SK-N-SH (cell line): Measurements from ENCODE around the gene DNAH14. TPM values are rescaled to one million over a fixed set of nuclear protein-coding genes. Genes with fewer than 3 reads are reported as not detected.

Experiments used
- CTCF ChIA-PET: fragments of 300-600, 350-600 bp; formaldehyde crosslinking; extraction: SDS; loops from one replicate; lab custom pipeline; 2021; lab: Yijun Ruan, JAX
- POLR2A ChIA-PET: fragments of 350-600 bp; sonication (Branson Sonifier 250); formaldehyde crosslinking; extraction: SDS; loops from one replicate; lab custom pipeline; 2020; ENCODE audit warnings: antibody characterized with exemption, inconsistent platforms; lab: Yijun Ruan, JAX
- DNase-seq: peaks from one replicate; pipeline ENCODE4 v3.0.0; 2012
- H2AFZ ChIP-seq: fragments of 200-600 bp; sonication (generic); 2 replicates; pipeline ENCODE4 v1.8.1; 2016; ENCODE audit warnings: antibody characterized with exemption, mild to moderate bottlenecking, low read depth
- H3F3A ChIP-seq: fragments of 200-600 bp; sonication (generic); replicated peaks from 2 replicates; pipeline ENCODE3; 2016; ENCODE audit warnings: antibody characterized with exemption, mild to moderate bottlenecking; ENCODE audit not compliant: insufficient read depth
- H3K27ac ChIP-seq, 2 experiments: fragments of 200-500 bp in 1 of 2; fragments of 200-600 bp in 1 of 2; sonication (Bioruptor generic) in 1 of 2; sonication (generic), shearing (Covaris generic) in 1 of 2; 2 replicates each; pipeline versions ENCODE4 v1.5.1 to v1.6.1; 2014 to 2016; ENCODE audit warnings: low read depth in 2 of 2, inconsistent platforms in 1 of 2, low read length in 1 of 2, mild to moderate bottlenecking in 1 of 2, mixed read lengths in 1 of 2
- H3K27me3 ChIP-seq: fragments of 200-600 bp; sonication (generic), shearing (Covaris generic); 2 replicates; pipeline ENCODE4 v1.6.1; 2016; ENCODE audit warnings: mixed run types; ENCODE audit not compliant: insufficient read depth
- H3K36me3 ChIP-seq, 2 experiments: fragments of 200-500 bp in 1 of 2; fragments of 200-600 bp in 1 of 2; sonication (Bioruptor generic) in 1 of 2; sonication (generic) in 1 of 2; replicated peaks in 1 of 2; 2 replicates each; pipeline versions ENCODE3 to v1.5.1; 2014 to 2016; ENCODE audit warnings: low read length in 1 of 2, mild to moderate bottlenecking in 1 of 2; ENCODE audit not compliant: insufficient read depth in 2 of 2, control insufficient read depth in 1 of 2
- H3K4me1 ChIP-seq, 2 experiments: fragments of 200-500 bp in 1 of 2; fragments of 200-600 bp in 1 of 2; sonication (Bioruptor generic) in 1 of 2; sonication (generic), shearing (Covaris generic) in 1 of 2; 2 replicates each; pipeline versions ENCODE4 v1.5.1 to v1.6.1; 2014 to 2016; ENCODE audit warnings: low read depth in 1 of 2, low read length in 1 of 2, mixed run types in 1 of 2; ENCODE audit not compliant: insufficient read depth in 2 of 2, control insufficient read depth in 1 of 2
- H3K4me2 ChIP-seq: fragments of 200-600 bp; sonication (generic), shearing (Covaris generic); 2 replicates; pipeline ENCODE4 v1.6.1; 2017; ENCODE audit warnings: mixed run types
- H3K4me3 ChIP-seq, 2 experiments: fragments of 200-500 bp in 1 of 2; fragments of 200-600 bp in 1 of 2; sonication (Bioruptor generic) in 1 of 2; sonication (generic), shearing (Covaris generic) in 1 of 2; 2 replicates each; pipeline versions ENCODE4 v1.5.1 to v1.8.1; 2014 to 2016; ENCODE audit warnings: low read depth in 2 of 2, inconsistent platforms in 1 of 2, low read length in 1 of 2, mild to moderate bottlenecking in 1 of 2, mixed read lengths in 1 of 2, moderate library complexity in 1 of 2
- H3K79me2 ChIP-seq: fragments of 200-600 bp; sonication (generic); 2 replicates; pipeline ENCODE4 v1.8.1; 2017; ENCODE audit warnings: mild to moderate bottlenecking; ENCODE audit not compliant: insufficient read depth
- H3K9ac ChIP-seq: fragments of 200-600 bp; sonication (generic); 2 replicates; pipeline ENCODE4 v1.6.1; 2017; ENCODE audit warnings: mixed run types
- H3K9me2 ChIP-seq: fragments of 200-600 bp; sonication (generic); 2 replicates; pipeline ENCODE4 v1.6.1; 2017; ENCODE audit warnings: mixed run types
- H3K9me3 ChIP-seq: fragments of 200-600 bp; sonication (generic); 2 replicates; pipeline ENCODE4 v1.6.1; 2017; ENCODE audit warnings: mixed run types, mild to moderate bottlenecking, moderate library complexity
- H4K20me1 ChIP-seq: fragments of 200-600 bp; sonication (generic); 2 replicates; pipeline ENCODE4 v1.6.1; 2017; ENCODE audit warnings: mild to moderate bottlenecking, mixed run types; ENCODE audit not compliant: insufficient read depth
- EP300 ChIP-seq, 2 experiments: IDR thresholded peaks; 2 replicates each; pipeline versions ENCODE4 v1.4.0 to v1.6.1; 2012; ENCODE audit warnings: borderline replicate concordance in 1 of 2, low read depth in 1 of 2, low read length in 1 of 2
- FOSL2 ChIP-seq: IDR thresholded peaks from 2 replicates; pipeline ENCODE4 v1.4.0; 2012; ENCODE audit warnings: low read depth, mild to moderate bottlenecking, moderate library complexity, borderline replicate concordance
- GABPA ChIP-seq: IDR thresholded peaks from 2 replicates; pipeline ENCODE4 v1.4.0; 2012; ENCODE audit warnings: low read depth, mild to moderate bottlenecking
- IRF3 ChIP-seq: fragments of 150-350 bp; IDR thresholded peaks from 2 replicates; pipeline ENCODE4 v1.6.1; 2016; ENCODE audit warnings: mild to moderate bottlenecking, low read depth, low read length
- MEF2A ChIP-seq: IDR thresholded peaks from 2 replicates; pipeline ENCODE4 v1.4.0; 2012; ENCODE audit warnings: low read depth, borderline replicate concordance
- NFIC ChIP-seq: IDR thresholded peaks from 2 replicates; pipeline ENCODE4 v1.4.0; 2012; ENCODE audit warnings: borderline replicate concordance
- POLR2AphosphoS5 ChIP-seq: IDR thresholded peaks from 2 replicates; pipeline ENCODE4 v1.6.1; 2012; ENCODE audit warnings: low read depth, low read length
- RCOR1 ChIP-seq: fragments of 150-350 bp; IDR thresholded peaks from 2 replicates; pipeline ENCODE4 v1.6.1; 2017; ENCODE audit warnings: antibody characterized with exemption, low read length
- REST ChIP-seq: IDR thresholded peaks from 2 replicates; pipeline ENCODE4 v1.6.1; 2012; ENCODE audit warnings: mild to moderate bottlenecking, low read depth, low read length, moderate library complexity
- SIN3A ChIP-seq: IDR thresholded peaks from 2 replicates; pipeline ENCODE4 v1.6.1; 2012; ENCODE audit warnings: low read depth, mild to moderate bottlenecking, low read length, moderate library complexity, borderline replicate concordance
- TCF12 ChIP-seq: IDR thresholded peaks from 2 replicates; pipeline ENCODE4 v1.4.0; 2012
- TEAD4 ChIP-seq: IDR thresholded peaks from 2 replicates; pipeline ENCODE4 v1.4.0; 2012; ENCODE audit warnings: mild to moderate bottlenecking, borderline replicate concordance; ENCODE audit not compliant: insufficient read depth
- ZBTB33 ChIP-seq: IDR thresholded peaks from 2 replicates; pipeline ENCODE4 v1.4.0; 2012; ENCODE audit warnings: low read depth, borderline replicate concordance
- WGBS: methylation state at CpG from one replicate; pipeline ENCODE4 v1.1.6; 2017; ENCODE audit warnings: low lambda C conversion rate; 5-methylcytosine and 5-hydroxymethylcytosine counted together
- polyA plus RNA-seq, 3 experiments: library from polyadenylated mRNA; depleted of rRNA; stranded (reverse); fragments of >200 nt; gene quantifications; 2 replicates each; pipeline ENCODE4 v1.2.3, GENCODE V29; 2012

Gene DNAH14
- polyA plus RNA-seq, 1 of the 3 experiments (the other 2 are of a cell fraction): 8.0 TPM

GRCh38 chr1:225366552-225366951 is 437.1 kb downstream of the DNAH14 start (continued):
- TF ChIP-seq ZBTB33: no peak
- TF ChIP-seq NFIC: no peak
- no peak for TF ChIP-seq IRF3
- TF ChIP-seq, all 33 proteins: peak for 0

- Histone ChIP-seq H3K27me3 (no peaks in the 10 kb centered on the region), H2AFZ (no peak overlapping the region), H3K9me2 (no peaks in the 10 kb centered on the region), H3K36me3 (no peaks in the 10 kb centered on the region), H3K27ac (no peak overlapping the region), H3K4me2 (no peak overlapping the region), H3K9ac (no peak overlapping the region), H3K79me2 (no peaks in the 10 kb centered on the region), H3K4me3 (no peak overlapping the region), H3F3A (no peaks in the 10 kb centered on the region), H3K4me1 (no peaks in the 10 kb centered on the region; a peak in 2 of 4 replicates), H4K20me1 (no peaks in the 10 kb centered on the region), H3K9me3 (no peaks in the 10 kb centered on the region)
- DNase-seq: no peak
- 48% methylated on average over 3 of the region's 3 CpGs for whole genome bisulfite sequencing
- POLR2A ChIA-PET: no interaction called here
- CTCF ChIA-PET: interaction anchor here (0.7 to 1.5 kb wide), 3 partner anchors 11 to 673 kb away, joined by 3 read pairs; no protein-coding TSS in a partner anchor
- TF ChIP-seq EP300 (IDR thresholded peaks at IDR 0.05; ENCODE audit: borderline replicate concordance in 1 of 2, low read depth in 1 of 2, low read length in 1 of 2) (no peak), FOSL2 (no peak), TEAD4 (no peak), RCOR1 (no peak), TCF12 (no peak), IRF3 (no peak), MEF2A (no peak), POLR2AphosphoS5 (no peak), REST (no peak), GABPA (no peak), SIN3A (no peak)
These were observed 438.6 kb downstream of the DNAH14 start for GRCh38 chr1:225368036-225368552.
